H1 (cell line): ENCODE measurements around the gene CCSAP.

Source experiments
- ASH2L ChIP-seq: fragments of 200-600, 300-600 bp; sonication (generic); IDR thresholded peaks from one replicate; pipeline ENCODE4 v1.7.1; 2017; ENCODE audit warnings: low read length
- CEBPB ChIP-seq: IDR thresholded peaks from 2 replicates; pipeline ENCODE4 v1.6.1; 2012; ENCODE audit warnings: low read depth, low read length
- CHD1 ChIP-seq: IDR thresholded peaks from 2 replicates; pipeline ENCODE4 v1.6.1; 2012; ENCODE audit warnings: low read depth, low read length, improper control_type of control experiment
- FOSL1 ChIP-seq: IDR thresholded peaks from 2 replicates; pipeline ENCODE4 v1.6.1; 2011; ENCODE audit warnings: mild to moderate bottlenecking, low read depth, low read length, moderate library complexity; ENCODE audit not compliant: insufficient read depth
- MAFK ChIP-seq: IDR thresholded peaks from 2 replicates; pipeline ENCODE4 v1.6.1; 2012; ENCODE audit warnings: low read depth, mild to moderate bottlenecking, improper control_type of control experiment, low read length
- POLR2A ChIP-seq, 2 experiments: IDR thresholded peaks; 1 replicate in 1 of 2; 2 replicates in 1 of 2; pipeline ENCODE4 v1.6.1; 2011; ENCODE audit warnings: low read depth in 2 of 2, low read length in 2 of 2, mild to moderate bottlenecking in 2 of 2; ENCODE audit errors: control extremely low read depth in 1 of 2
- SIX5 ChIP-seq: IDR thresholded peaks from 2 replicates; pipeline ENCODE4 v1.6.1; 2011; ENCODE audit warnings: mild to moderate bottlenecking, low read depth, low read length
- TCF12 ChIP-seq: IDR thresholded peaks from 2 replicates; pipeline ENCODE4 v1.6.1; 2011; ENCODE audit warnings: low read depth, mild to moderate bottlenecking, low read length
- TF ChIP-seq, protein P1 (sequence below), 3 experiments: IDR thresholded peaks; 1 replicate in 2 of 3; 2 replicates in 1 of 3; pipeline versions ENCODE4 v1.5.1 to v1.6.1; 2011; ENCODE audit warnings: low read length in 3 of 3, mild to moderate bottlenecking in 3 of 3, inconsistent platforms in 2 of 3, low read depth in 1 of 3, moderate library complexity in 1 of 3; ENCODE audit not compliant: insufficient read depth in 1 of 3; ENCODE audit errors: control extremely low read depth in 1 of 3

DNA sequence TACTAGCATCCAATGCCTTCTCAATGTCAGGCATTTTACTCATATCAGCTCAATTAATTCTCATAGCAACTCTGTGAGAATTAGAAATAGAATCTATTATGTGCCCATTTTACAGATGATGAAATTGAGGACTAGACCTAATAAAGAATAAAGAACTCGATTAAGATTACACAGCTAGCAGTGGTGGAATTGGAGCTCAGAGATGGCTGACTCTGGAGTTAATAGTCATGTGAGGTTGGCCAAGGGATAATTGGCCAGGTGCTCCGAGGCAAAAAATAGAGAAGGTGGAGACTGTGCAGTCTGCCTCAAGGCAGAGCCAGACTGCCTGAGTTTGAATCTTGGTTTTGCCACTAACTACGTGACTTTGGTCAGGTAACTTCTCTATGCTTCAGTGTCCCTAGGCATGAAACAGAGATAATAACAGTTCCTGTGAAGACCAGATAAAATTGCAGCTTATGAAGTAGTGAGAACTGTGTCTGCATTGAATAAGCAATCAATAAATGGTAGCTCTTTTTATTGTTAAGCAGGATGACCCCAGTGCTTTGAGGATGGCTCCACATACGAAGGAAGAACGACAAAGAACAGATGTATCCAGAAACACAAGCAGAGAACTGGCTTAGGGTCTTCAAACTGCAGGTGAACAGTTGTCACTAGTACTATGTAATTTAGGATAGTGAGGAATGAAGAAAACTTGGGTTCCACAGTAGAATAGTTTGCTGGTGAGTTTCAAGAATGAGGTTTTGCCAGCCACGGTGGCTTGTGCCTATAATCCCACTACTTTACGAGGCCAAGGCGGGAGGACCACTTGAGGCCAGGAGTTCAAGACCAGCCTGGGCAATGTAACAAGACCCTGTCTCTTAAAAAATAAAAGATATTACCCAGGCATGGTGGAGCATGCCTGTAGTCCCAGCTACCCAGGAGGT lies 6.9 kb upstream of the CCSAP start:
- TF ChIP-seq ASH2L (no peak), SIX5 (no peak), MAFK (no peak), FOSL1 (no peak), POLR2A (IDR thresholded peaks at IDR 0.05; ENCODE audit: control extremely low read depth in 1 of 2, low read depth in 2 of 2, low read length in 2 of 2) (no peak), CEBPB (no peak), TCF12 (no peak), CHD1 (no peak)
- TF ChIP-seq, protein P1, sequence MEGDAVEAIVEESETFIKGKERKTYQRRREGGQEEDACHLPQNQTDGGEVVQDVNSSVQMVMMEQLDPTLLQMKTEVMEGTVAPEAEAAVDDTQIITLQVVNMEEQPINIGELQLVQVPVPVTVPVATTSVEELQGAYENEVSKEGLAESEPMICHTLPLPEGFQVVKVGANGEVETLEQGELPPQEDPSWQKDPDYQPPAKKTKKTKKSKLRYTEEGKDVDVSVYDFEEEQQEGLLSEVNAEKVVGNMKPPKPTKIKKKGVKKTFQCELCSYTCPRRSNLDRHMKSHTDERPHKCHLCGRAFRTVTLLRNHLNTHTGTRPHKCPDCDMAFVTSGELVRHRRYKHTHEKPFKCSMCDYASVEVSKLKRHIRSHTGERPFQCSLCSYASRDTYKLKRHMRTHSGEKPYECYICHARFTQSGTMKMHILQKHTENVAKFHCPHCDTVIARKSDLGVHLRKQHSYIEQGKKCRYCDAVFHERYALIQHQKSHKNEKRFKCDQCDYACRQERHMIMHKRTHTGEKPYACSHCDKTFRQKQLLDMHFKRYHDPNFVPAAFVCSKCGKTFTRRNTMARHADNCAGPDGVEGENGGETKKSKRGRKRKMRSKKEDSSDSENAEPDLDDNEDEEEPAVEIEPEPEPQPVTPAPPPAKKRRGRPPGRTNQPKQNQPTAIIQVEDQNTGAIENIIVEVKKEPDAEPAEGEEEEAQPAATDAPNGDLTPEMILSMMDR (IDR thresholded peaks at IDR 0.05; ENCODE audit: control extremely low read depth in 1 of 3, insufficient read depth in 1 of 3, low read depth in 1 of 3, low read length in 3 of 3), result no peak
